ENCODE data around the gene CEP170B. TPM values are rescaled to one million over a fixed set of nuclear protein-coding genes. Genes with fewer than 3 reads are reported as not detected.
"Not testable (repeated sequence)": the region's sequence is repeated elsewhere in the genome, so short reads cannot be mapped to it uniquely, and the experiment has no call there.

CEP170B gene
- total RNA-seq, 1 donor from 2014 or later: 15.3 TPM

DNA sequence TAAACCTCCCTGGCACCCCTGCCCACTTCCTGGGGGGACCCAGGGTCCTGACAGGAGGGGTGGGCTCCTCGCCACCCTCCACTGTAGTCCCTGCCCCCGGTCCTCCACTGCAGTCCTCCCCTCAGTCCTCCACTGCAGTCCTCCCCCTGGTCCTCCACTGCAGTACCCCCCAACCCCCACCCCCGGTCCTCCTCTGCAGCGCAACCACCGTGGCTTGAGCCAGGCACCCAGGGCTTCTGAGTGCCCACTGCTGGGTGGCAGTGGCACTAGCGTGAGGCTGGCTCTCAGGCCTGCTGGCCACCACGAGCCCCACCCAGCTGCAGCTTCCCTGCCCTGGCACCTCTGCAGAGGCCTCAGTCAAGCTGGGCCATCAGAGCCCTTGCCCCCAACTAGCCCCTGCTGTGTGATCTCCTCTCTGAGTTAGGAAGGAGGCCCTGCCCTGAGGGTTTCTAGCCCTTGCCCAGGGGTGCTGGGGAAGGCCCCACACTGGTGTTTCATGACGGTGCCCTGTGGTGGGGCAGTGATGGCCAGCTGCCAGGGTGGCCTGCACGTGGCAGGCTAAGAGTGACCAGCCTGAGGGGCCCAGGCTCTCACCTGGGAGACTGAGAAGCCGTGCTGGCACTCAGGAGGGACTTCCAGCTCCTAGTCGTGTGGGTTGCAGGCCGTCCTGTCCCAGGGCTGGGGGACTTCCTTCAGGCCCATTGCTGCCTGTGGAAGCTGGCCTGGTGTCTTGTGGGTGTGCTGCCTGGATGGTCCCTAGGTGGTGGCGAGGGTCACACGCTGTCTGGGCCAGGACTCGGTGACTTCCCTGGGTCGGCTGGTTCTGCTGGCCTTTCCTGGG is 9.7 kb downstream of the CEP170B start:
- no peak for DNase-seq (ENCODE audit: low spot score)
- intact Hi-C loops (cut with DNase I): no loop called here
- ATAC-seq: no peak

DNA sequence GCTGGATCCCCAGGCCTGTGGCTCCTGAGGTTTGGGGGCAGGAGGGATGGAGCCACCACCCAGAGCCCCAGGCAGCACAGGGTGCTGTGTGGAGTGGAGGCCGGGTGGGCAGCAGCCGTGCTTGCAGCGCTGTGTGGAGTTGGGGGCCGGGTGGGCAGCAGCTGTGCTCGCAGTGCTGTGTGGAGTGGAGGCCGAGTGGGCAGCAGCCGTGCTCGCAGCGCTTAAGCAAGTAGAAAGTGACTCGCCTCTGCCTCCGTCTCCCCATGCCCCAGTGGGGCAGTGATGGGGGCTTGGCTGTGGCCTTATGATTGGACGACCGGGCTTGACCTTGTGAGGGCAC is 10.3 kb downstream of the CEP170B start:
- intact Hi-C loops (cut with DNase I): no loop called here
- DNase-seq (ENCODE audit: low spot score) (no peak), ATAC-seq (no peak)

DNA sequence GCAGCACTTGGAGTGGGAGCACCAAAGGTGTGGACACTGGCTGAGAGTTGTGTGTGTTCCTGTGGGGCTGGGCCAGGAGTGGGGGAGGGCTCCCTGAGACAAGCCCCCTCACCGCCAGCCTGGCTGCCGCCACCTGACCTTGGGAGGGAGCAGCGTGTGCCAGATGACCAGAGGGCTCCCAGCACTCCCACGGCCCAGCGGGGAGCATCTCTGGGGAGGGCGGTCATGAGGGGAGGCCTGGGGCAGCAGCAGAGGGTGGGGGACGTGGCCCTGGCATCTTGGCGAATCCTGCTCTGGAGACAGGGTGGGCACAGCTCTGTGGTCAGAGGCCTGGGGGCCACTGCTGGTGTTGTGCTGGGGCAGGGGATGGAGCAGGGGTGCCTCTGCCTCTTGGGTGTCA is 10.7 kb downstream of the CEP170B start:
- no peak for DNase-seq (ENCODE audit: low spot score)
- intact Hi-C loops (cut with DNase I): no loop called here
- ATAC-seq: no peak

DNA sequence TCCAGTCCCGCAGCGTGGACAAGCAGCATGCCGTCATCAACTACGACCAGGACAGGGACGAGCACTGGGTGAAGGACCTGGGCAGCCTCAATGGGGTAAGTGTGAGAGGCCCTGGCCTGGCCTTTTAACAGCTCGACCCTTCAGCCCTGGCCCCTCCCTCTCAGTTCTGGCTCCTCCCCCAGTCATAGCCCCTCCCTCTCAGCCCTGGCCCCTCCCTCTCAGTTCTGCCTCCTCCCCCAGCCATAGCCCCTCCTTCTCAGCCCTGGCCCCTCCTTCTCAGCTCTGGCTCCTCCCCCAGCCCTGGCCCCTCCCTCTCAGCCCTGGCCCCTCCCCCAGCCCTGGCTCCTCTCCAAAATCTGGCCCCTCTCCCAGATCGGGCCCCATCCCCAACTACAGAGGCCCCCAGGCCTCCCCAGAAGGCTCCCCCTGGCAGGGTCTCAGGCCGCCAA is 11.2 kb downstream of the CEP170B start:
- no peak for DNase-seq (ENCODE audit: low spot score)
- peak; percentile 56 for ATAC-seq
- intact Hi-C loops (cut with DNase I): no loop called here

DNA sequence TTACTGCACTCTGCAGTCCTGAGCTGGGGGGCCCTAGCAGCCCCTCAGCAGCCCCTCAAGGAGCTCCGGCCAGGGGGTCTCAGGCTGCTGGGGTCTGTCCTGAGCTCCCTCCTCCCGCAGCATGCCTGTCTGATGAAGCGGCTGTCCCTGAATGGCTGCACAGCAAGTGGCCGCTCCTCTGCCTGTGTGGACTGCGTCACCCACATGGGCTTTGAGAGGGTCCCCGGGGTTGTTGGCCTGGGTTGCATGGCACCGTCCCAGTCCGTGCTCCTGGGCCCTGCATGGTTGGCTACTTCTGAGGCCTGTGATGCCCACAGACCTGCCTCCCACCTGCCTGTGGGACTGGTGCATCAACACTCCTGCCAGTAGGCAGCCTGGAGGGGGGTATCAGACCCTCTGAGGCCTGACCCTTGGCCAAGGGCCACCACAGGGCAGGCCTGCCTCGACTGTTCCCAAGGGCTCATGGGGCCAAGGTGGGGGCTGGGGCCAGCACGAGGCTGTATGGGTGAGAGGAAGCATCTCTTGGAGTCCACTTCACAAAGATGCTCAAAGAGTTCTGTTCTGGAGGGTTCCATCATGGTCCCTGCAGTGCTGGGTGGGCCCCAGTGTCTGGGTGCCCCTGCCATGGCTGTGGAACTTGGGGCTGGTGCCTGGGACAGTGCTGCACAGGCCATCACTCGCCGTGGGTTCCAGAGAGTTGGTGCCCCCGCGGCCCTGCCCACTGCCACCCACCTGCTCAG is 12.2 kb downstream of the CEP170B start:
- intact Hi-C loops (cut with DNase I): no loop called here

DNA sequence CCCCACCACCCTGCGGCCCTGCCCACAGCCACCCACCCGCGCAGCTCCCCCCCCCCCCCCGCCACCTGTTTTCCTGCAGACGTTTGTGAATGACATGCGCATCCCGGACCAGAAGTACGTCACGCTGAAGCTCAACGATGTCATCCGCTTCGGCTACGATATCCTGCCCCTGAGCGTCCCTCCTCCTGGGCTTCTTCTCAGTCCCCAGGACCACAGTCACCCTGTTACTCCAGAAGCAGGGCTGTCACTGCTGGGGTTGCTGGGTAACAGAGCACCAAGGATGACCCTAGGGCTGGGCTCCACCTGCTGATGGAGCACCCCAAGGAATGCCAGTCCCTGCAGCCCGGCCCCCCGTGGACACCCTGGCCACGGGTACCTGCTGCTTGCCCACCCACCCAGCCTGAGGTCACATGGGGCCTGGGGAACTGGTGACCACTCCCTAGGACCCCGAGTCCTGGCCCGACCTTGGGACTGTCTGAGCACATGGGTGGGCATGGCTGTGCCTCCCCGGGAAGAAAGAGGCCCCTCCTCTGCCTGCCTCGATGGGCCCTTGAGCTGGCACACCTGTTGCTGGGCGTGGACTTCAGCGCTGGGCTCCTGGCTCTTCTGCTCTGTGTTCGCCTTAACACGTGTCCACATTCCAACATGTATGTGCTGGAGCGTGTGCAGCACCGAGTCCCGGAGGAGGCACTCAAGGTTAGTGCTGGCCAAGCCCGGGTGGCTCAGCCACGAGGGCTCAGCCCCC is 12.9 kb downstream of the CEP170B start:
- intact Hi-C loops (cut with DNase I): no loop called here
- no peak for ATAC-seq

More for the DNA sequence above, 12.2 kb downstream of the CEP170B start:
- ATAC-seq: no peak
- DNase-seq (ENCODE audit: low spot score): no peak

DNA sequence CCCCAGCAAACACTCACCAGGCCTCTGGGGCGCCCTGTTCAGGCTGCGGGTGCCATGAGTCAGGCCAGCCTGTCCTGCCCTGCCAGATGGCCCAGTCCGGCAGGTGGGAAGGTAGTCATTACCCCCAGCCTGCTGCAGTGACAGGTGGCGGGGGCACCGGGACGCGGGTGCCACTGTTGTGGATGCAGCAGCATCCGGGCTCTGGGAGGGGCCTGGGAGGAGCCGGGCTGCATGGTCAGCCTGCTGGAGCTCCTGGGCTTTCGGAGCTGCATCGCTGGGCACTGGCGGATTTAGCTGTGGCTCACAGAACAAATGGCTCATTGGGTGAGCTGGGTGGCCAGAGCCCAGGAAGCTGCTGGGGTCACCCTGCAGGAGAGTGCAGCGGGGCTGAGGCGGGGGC is 13.5 kb downstream of the CEP170B start:
- intact Hi-C loops (cut with DNase I): no loop called here
- ATAC-seq: no peak
- DNase-seq (ENCODE audit: low spot score): no peak

More for the DNA sequence above, 12.9 kb downstream of the CEP170B start:
- DNase-seq (ENCODE audit: low spot score): no peak

DNA sequence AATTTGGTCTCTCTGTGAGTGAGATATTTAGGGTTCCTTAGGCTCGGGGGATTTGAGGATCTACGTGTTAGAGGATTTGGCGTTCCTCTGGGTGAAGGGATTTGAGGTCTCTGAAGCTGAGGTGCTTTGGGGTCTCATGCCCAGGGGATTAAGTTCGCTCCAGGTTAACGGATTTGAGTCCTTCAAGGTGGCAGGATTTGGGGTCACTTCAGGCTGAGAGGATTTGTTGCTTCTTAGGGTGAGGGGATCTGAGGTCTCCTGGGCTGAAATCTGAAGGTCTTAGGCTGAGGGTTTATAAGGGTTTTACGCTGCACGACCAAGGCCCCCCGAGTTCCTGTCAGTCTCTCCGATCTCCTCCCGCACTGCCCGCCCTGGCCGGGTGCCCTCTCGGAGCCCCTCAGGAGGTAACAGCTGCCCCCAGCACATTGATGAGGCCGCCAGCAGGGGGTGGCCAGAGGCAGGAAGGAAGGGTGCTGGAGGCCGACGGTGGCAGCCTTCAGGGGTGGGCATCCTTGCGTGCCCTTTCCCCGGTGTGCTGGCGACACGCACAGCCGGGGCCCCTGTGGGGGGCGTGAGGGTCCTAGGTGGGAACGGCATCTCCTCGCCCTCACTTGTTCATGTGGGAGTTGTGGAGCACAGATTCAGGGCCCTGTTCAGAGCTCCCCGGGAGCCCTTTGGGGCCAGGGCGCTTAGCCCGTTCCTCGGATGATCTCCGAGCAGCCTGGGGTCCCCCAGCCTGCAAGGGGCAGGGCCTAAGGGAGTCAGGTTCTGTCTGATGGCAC is 14.3 kb downstream of the CEP170B start:
- DNase-seq (ENCODE audit: low spot score): no peak
- ATAC-seq: no peak
- intact Hi-C loops (cut with DNase I): no loop called here

DNA sequence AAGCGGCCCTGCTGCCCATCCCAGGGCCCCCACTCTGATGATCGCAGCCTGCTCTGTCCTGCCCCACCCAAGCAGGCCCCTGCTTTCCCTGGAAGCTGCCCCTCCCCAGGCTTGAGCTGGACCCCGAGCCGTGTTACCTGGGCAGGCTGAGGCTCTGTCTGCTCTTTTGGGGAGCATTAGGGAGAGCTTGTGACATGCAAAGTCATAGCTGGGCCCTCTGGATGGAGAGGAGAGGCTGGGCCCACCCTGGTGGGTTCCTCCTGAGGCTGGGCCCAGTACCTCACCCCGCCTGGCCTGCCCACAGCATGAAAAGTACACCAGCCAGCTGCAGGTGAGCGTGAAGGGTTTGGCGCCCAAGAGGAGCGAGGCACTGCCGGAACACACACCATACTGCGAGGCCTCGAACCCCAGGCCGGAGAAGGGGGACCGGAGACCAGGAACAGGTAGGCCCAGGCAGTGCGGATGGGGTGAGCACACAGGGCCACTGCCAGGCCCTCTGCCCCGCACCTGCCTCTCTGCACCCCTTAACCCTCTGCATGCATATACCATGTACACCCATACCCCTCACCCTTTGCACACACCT is 15.0 kb downstream of the CEP170B start:
- ATAC-seq (no peak), DNase-seq (ENCODE audit: low spot score) (no peak)
- intact Hi-C loops (cut with DNase I): no loop called here

DNA sequence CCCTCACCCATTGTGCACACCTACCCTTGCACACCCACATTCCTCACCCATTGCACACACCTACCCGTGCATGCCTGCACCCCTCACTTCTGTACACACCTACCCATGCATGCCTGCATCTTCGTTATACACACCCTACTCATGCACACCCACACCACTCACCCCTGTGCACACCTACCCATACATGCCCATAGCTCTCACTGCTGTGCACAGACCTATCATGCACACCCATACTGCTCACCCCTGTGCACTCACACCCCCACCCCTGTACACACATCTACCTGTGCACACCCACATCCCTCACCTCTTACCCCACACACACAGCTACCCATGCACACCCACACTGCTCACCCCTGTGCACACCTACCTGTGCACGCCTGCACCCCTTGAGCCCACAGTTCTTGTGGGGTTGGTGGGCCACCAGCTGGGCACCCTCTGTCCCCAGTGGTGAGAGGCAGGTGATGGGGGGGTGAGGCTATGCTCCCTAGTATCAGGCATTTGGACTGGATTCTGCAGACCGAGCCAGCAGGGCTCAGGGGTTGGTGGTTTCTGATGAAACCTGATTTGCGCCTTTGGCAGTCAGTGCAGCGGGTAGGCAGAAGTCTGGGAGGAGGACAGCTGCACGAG is 15.6 kb downstream of the CEP170B start:
- DNase-seq (ENCODE audit: low spot score): no peak
- ATAC-seq: no peak
- intact Hi-C loops (cut with DNase I): no loop called here

DNA sequence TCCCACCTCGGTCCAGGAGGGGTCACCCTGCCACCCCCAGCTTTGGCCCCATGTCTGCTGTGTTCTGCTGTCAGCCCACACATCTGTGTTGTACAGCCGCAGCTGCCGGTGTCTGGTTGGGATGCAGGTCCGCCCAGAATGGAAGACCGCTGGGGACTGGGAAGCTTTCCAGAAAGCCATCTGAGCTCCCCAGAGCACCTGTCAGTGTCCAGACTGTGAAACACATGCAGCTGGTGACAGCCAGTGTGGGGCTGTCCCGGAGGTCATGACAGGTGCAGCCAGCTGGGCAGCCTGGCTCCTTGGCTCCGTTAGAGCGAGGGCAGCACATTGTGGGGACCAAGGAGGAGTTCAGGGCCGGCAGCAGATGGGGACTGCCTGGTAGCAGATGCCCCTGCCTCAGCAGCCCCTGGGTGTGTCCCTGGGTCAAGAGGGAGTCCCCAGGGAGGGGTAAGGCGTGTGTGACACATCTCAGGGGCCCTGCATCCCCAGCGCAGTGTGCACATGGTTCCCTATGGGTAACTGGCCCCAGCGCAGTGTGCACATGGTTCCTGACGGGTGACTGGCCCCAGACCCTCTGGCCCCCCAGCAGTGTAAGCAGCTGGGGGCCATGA is 16.4 kb downstream of the CEP170B start:
- intact Hi-C loops (cut with DNase I): no loop called here
- ATAC-seq: no peak

DNA sequence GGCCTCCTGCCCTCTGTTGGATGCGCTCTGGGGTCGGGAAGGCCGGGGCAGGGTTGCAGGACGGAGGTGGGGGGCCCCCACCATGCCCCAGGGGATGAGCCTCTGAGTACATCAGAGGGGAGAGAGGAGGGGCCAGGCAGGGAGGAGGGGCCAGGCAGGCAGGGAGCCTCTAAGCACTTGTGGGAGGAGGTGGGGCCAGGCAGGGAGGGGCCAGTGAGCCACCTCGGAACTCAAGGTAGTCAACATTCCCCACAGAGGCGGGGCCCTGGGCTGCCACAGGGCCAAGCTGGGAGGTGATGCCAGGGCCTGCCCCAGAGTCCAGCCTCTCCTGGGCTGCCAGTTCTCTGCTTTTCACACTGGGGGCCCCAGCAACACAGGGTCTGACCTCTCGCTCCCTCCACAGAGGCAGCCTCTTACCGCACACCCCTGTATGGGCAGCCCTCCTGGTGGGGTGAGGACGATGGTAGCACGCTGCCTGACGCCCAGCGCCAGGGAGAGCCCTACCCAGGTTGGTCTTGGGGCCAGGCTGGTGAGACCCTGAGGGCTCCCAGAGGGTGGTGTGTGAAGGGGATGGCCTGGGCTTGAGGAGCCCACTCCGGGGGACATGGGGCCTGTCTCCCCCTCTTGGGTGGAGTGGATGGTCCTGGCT is 17.4 kb downstream of the CEP170B start:
- ATAC-seq: no peak
- DNase-seq (ENCODE audit: low spot score): no peak
- intact Hi-C loops (cut with DNase I): no loop called here

More for the DNA sequence above, 16.4 kb downstream of the CEP170B start:
- DNase-seq (ENCODE audit: low spot score): no peak

DNA sequence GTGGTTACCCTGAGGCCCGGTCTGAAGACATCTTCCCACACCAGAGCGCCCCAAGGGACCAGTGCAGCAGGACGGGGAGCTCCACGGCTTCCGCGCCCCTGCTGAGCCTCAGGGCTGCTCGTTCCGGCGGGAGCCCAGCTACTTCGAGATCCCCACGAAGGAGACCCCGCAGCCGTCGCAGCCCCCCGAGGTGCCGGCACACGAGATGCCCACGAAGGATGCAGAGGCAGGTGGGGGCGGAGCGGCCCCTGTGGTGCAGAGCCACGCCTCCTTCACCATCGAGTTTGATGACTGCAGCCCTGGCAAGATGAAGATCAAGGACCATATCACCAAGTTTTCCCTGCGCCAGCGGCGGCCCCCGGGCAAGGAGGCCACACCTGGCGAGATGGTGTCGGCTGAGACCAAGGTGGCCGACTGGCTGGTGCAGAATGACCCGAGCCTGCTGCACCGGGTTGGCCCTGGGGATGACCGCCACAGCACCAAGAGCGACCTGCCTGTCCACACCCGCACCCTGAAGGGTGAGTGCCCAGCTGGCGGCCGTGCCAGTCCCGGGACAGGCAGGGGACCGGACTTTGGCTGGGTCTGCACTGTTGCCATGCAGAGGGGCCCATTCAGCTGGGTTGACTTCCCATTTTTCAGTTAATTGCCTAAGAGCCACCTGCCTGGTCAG is 18.1 kb downstream of the CEP170B start:
- ATAC-seq: no peak
- no peak for DNase-seq (ENCODE audit: low spot score)
- intact Hi-C loops (cut with DNase I): no loop called here

DNA sequence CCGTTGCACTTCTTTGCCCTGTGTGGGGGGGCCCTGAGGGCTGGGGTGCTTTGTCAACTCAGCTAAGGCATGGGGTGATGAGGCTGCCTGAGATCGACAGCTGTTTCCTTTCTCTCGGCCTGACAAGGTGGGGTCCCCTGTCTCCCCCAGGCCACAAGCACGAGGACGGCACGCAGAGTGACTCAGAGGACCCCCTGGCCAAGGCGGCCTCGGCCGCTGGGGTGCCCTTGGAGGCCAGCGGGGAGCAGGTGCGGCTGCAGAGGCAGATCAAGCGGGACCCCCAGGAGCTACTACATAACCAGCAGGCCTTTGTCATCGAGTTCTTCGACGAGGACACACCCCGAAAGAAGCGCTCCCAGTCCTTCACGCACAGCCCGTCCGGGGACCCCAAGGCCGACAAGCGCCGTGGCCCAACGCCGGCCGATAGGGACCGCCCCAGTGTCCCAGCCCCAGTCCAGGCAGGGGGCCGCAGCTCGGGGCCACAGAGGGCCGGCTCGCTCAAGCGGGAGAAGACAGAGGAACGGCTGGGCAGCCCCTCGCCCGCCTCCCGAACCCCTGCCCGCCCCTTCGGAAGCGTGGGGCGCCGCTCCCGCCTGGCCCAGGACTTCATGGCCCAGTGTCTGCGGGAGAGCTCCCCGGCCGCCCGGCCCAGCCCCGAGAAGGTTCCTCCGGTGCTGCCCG is 18.8 kb downstream of the CEP170B start:
- ATAC-seq: no peak
- intact Hi-C loops (cut with DNase I): no loop called here
- DNase-seq (ENCODE audit: low spot score): no peak

DNA sequence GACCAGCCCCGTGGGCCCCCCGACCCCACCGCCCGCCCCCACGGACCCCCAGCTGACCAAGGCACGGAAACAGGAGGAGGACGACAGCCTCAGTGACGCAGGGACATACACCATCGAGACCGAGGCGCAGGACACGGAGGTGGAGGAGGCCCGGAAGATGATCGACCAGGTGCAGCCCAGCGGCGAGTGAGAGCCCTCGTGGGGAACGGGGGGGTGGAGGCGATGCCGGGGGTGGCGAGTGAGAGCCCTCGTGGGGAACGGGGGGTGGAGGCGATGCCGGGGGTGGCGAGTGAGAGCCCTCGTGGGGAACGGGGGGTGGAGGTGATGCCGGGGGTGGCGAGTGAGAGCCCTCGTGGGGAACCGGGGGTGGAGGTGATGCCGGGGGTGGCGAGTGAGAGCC is 19.3 kb downstream of the CEP170B start:
- ATAC-seq; intact Hi-C loops (cut with DNase I); DNase-seq (ENCODE audit: low spot score): not testable (repeated sequence)
